ENCODE measurements around the gene BLOC1S5. TPM values are rescaled to one million over a fixed set of nuclear protein-coding genes. Genes with fewer than 3 reads are reported as not detected.
A peak's percentile ranks its signal among the peaks of the same experiment; 100 is the strongest.

The BLOC1S5 gene
- total and polyA plus RNA-seq, 2 of the 13 experiments (the other 11 are each of a cell fraction or from before 2014, with no cell fraction given) = 10.5 to 41.5 TPM

DNA sequence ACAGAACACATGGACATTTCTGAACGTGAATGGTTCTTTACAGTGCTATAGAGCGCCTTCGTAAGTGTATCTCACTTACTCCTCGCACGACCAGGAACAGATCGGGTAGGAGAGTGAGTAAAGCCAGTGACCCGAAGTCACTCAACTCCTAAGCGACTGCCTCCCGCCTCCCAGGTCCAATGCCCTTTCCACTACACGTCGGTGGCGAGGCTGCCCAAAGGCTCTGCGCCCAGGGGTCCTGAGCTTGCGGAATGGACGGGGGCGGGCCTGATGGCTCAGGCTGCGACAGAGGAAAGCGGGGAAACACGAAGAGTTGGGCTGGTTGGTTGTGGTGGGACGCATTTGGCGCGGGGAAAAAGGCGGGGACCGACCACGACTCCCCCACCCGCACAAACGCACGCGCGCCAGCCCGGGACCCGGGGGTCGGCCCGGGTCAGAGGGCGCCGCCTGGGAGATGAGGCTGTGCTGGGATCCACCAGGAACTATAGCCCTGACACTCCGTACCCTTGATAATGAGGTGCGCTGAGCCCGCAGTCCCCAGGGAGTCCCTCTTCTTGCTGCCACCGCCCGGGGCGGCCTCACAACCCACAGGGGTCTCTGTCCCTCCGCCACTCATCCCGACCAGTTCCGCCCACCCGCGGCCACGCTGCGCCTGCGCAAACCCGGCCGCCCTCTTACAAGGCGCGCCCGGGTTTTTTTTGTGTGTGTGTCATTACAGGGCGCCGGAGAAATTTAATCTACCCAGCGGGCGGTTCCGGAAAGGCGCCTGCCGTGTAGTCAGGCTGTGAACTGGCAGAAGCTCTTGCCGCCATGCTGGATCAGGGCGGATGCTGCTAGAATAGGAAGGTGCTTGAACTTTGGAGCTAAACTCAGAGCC is at the start of gene BLOC1S5 (continued):
- TF ChIP-seq RBM39 (IDR thresholded peaks at IDR 0.05; ENCODE audit: low read depth, low read length, poor library complexity, severe bottlenecking) (peak; percentile 74), MAFF (IDR thresholded peaks at IDR 0.05; ENCODE audit: low read depth, low read length) (no peak), MTF1 (CRISPR knock-in tag; IDR thresholded peaks at IDR 0.05) (no peak), ZBTB38 (CRISPR knock-in tag; IDR thresholded peaks at IDR 0.05) (peak; percentile 90), HNRNPH1 (optimal IDR thresholded peaks at IDR 0.05; ENCODE audit: low read depth, low read length) (peak; percentile 79), JUN (CRISPR knock-in tag; IDR thresholded peaks at IDR 0.05) (no peak; the same call in 1 of the 2 replicates), NFE2L2 (IDR thresholded peaks at IDR 0.05; ENCODE audit: low read length) (0 out of 2 replicates have a peak, but pooled peaks have one; percentile 4), ZNF33A (CRISPR knock-in tag; IDR thresholded peaks at IDR 0.05; ENCODE audit: borderline replicate concordance) (peak; percentile 50; the same call in 1 of the 2 replicates), ZNF30 (CRISPR knock-in tag; IDR thresholded peaks at IDR 0.05) (no peak), ATRX (CRISPR knock-in tag; IDR thresholded peaks at IDR 0.05; ENCODE audit: borderline replicate concordance) (no peak), SMYD3 (CRISPR knock-in tag; IDR thresholded peaks at IDR 0.05) (peak; percentile 94), NFKB2 (CRISPR knock-in tag; IDR thresholded peaks at IDR 0.05; ENCODE audit: borderline replicate concordance) (peak; percentile 88; the same call in 1 of the 2 replicates)
- TF ChIP-seq, protein P1, sequence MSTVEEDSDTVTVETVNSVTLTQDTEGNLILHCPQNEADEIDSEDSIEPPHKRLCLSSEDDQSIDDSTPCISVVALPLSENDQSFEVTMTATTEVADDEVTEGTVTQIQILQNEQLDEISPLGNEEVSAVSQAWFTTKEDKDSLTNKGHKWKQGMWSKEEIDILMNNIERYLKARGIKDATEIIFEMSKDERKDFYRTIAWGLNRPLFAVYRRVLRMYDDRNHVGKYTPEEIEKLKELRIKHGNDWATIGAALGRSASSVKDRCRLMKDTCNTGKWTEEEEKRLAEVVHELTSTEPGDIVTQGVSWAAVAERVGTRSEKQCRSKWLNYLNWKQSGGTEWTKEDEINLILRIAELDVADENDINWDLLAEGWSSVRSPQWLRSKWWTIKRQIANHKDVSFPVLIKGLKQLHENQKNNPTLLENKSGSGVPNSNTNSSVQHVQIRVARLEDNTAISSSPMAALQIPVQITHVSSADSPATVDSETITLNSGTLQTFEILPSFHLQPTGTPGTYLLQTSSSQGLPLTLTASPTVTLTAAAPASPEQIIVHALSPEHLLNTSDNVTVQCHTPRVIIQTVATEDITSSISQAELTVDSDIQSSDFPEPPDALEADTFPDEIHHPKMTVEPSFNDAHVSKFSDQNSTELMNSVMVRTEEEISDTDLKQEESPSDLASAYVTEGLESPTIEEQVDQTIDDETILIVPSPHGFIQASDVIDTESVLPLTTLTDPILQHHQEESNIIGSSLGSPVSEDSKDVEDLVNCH (CRISPR knock-in tag; IDR thresholded peaks at IDR 0.05) = no peak
- TF ChIP-seq, protein P2, sequence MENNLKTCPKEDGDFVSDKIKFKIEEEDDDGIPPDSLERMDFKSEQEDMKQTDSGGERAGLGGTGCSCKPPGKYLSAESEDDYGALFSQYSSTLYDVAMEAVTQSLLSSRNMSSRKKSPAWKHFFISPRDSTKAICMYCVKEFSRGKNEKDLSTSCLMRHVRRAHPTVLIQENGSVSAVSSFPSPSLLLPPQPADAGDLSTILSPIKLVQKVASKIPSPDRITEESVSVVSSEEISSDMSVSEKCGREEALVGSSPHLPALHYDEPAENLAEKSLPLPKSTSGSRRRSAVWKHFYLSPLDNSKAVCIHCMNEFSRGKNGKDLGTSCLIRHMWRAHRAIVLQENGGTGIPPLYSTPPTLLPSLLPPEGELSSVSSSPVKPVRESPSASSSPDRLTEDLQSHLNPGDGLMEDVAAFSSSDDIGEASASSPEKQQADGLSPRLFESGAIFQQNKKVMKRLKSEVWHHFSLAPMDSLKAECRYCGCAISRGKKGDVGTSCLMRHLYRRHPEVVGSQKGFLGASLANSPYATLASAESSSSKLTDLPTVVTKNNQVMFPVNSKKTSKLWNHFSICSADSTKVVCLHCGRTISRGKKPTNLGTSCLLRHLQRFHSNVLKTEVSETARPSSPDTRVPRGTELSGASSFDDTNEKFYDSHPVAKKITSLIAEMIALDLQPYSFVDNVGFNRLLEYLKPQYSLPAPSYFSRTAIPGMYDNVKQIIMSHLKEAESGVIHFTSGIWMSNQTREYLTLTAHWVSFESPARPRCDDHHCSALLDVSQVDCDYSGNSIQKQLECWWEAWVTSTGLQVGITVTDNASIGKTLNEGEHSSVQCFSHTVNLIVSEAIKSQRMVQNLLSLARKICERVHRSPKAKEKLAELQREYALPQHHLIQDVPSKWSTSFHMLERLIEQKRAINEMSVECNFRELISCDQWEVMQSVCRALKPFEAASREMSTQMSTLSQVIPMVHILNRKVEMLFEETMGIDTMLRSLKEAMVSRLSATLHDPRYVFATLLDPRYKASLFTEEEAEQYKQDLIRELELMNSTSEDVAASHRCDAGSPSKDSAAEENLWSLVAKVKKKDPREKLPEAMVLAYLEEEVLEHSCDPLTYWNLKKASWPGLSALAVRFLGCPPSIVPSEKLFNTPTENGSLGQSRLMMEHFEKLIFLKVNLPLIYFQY (CRISPR knock-in tag; IDR thresholded peaks at IDR 0.05; ENCODE audit: borderline replicate concordance) = peak; percentile 63; the same call in 1 of the 2 replicates
- TF ChIP-seq, protein P3, sequence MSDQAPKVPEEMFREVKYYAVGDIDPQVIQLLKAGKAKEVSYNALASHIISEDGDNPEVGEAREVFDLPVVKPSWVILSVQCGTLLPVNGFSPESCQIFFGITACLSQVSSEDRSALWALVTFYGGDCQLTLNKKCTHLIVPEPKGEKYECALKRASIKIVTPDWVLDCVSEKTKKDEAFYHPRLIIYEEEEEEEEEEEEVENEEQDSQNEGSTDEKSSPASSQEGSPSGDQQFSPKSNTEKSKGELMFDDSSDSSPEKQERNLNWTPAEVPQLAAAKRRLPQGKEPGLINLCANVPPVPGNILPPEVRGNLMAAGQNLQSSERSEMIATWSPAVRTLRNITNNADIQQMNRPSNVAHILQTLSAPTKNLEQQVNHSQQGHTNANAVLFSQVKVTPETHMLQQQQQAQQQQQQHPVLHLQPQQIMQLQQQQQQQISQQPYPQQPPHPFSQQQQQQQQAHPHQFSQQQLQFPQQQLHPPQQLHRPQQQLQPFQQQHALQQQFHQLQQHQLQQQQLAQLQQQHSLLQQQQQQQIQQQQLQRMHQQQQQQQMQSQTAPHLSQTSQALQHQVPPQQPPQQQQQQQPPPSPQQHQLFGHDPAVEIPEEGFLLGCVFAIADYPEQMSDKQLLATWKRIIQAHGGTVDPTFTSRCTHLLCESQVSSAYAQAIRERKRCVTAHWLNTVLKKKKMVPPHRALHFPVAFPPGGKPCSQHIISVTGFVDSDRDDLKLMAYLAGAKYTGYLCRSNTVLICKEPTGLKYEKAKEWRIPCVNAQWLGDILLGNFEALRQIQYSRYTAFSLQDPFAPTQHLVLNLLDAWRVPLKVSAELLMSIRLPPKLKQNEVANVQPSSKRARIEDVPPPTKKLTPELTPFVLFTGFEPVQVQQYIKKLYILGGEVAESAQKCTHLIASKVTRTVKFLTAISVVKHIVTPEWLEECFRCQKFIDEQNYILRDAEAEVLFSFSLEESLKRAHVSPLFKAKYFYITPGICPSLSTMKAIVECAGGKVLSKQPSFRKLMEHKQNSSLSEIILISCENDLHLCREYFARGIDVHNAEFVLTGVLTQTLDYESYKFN (CRISPR knock-in tag; conservative IDR thresholded peaks at IDR 0.05) = peak; percentile 86
